ENCODE measurements around the gene TTYH2. TPM values are rescaled to one million over a fixed set of nuclear protein-coding genes. Genes with fewer than 3 reads are reported as not detected.

Gene TTYH2
- total RNA-seq, 1 donor from 2014 or later: 0.69 TPM

GRCh38 chr17:74298778-74299177 lies 85.4 kb downstream of the TTYH2 start:
- no peak for TF ChIP-seq CTCF (IDR thresholded peaks at IDR 0.05; ENCODE audit: unreplicated experiment)
- no peak for DNase-seq (ENCODE audit: low spot score, unreplicated experiment)
- H3K4me3 Mint-ChIP-seq (ENCODE audit: low read depth): no peak overlapping the region
- no peaks in the 10 kb centered on the region for H3K36me3 Mint-ChIP-seq (ENCODE audit: insufficient read depth)
- no peak overlapping the region for H3K27ac Mint-ChIP-seq
- H3K27me3 Mint-ChIP-seq: peaks cover 15% of the 10 kb centered on the region
- peaks cover 9% of the 10 kb centered on the region for H3K4me1 Mint-ChIP-seq (ENCODE audit: low read depth)
- H3K9me3 Mint-ChIP-seq (ENCODE audit: low read depth): peaks cover 2% of the 10 kb centered on the region

- H3K27me3 Mint-ChIP-seq: peaks cover 15% of the 10 kb centered on the region
- no peak for TF ChIP-seq CTCF (IDR thresholded peaks at IDR 0.05; ENCODE audit: unreplicated experiment)
- no peak overlapping the region for H3K4me3 Mint-ChIP-seq (ENCODE audit: low read depth)
- H3K27ac Mint-ChIP-seq: no peak overlapping the region
- peaks cover 2% of the 10 kb centered on the region for H3K9me3 Mint-ChIP-seq (ENCODE audit: low read depth)
- H3K4me1 Mint-ChIP-seq (ENCODE audit: low read depth): peaks cover 9% of the 10 kb centered on the region
- no peak for DNase-seq (ENCODE audit: low spot score, unreplicated experiment)
- no peaks in the 10 kb centered on the region for H3K36me3 Mint-ChIP-seq (ENCODE audit: insufficient read depth)
Measured at GRCh38 chr17:74299226-74300009, 86.0 kb downstream of the TTYH2 start.

- no peaks in the 10 kb centered on the region for H3K9me3 Mint-ChIP-seq (ENCODE audit: low read depth)
- TF ChIP-seq CTCF (IDR thresholded peaks at IDR 0.05; ENCODE audit: unreplicated experiment): no peak
- no peak for DNase-seq (ENCODE audit: low spot score, unreplicated experiment)
- peaks cover 14% of the 10 kb centered on the region for H3K27me3 Mint-ChIP-seq
- H3K4me1 Mint-ChIP-seq (ENCODE audit: low read depth): no peaks in the 10 kb centered on the region
- H3K27ac Mint-ChIP-seq: no peak overlapping the region
- no peaks in the 10 kb centered on the region for H3K36me3 Mint-ChIP-seq (ENCODE audit: insufficient read depth)
- H3K4me3 Mint-ChIP-seq (ENCODE audit: low read depth): no peak overlapping the region
Measured at GRCh38 chr17:74303305-74303704, 89.9 kb downstream of the TTYH2 start.

DNA sequence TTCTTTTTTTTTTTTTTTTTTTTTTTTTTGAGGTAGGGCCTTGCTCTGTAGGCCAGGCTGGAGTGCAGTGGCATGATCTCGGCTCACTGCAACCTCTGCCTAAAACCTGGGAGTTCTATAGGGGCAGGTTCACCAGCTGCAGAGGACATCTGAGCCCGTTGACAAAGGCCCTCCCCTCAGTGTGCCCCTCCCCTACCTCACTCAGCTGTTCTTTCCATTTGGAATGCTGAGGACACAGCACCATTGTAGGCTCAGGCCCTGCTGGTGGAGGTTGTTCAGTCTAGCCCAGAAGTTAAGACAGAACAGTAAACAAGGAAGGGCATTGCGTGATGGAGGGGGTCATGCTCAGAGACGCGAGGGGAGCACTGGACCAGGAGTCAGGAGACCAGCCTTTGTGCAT lies 90.8 kb downstream of the TTYH2 start:
- H3K4me1 Mint-ChIP-seq (ENCODE audit: low read depth): no peaks in the 10 kb centered on the region
- no peak overlapping the region for H3K27ac Mint-ChIP-seq
- TF ChIP-seq CTCF (IDR thresholded peaks at IDR 0.05; ENCODE audit: unreplicated experiment): no peak
- H3K4me3 Mint-ChIP-seq (ENCODE audit: low read depth): no peak overlapping the region
- H3K36me3 Mint-ChIP-seq (ENCODE audit: insufficient read depth): no peaks in the 10 kb centered on the region
- peaks cover 13% of the 10 kb centered on the region for H3K27me3 Mint-ChIP-seq
- no peak for DNase-seq (ENCODE audit: low spot score, unreplicated experiment)
- H3K9me3 Mint-ChIP-seq (ENCODE audit: low read depth): no peaks in the 10 kb centered on the region

DNA sequence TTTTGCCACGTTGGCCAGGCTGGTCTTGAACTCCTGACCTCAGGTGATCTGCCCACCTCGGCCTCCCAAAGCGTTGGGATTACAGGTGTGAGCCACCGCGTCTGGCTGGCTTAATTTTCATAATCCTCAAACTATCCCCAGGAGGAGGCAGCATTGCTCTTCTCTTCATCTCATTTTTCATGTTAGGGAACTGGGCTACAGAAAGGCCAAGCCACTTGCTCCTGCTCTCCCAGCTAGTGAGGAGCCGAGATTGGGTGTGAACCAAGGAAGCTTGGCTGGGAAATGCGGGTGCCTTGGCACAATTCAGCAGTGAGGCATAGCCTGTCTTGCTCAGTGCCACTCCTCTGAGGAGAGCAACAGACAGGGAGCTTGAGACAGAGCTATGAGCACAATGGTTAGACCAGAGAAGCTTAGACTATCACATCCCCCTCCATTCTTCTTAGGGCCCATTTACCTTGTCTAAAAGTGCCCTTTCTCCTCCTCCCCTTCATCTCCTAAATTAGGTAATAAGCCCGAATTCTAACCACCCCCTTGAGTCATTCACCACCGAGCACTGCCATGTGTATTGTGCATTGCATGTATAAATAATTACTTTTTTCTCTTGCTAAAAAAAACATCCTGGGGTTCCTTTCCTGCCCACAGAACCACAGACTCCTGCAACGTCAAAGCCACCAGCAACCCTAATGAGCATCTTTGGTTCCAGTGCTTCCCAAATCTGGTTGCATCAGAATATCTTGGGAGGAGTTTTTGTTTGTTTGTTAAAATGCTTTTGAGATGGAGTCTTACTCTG lies 92.7 kb downstream of the TTYH2 start:
- Mint-ChIP-seq H3K9me3 (ENCODE audit: low read depth) (no peaks in the 10 kb centered on the region), H3K27ac (no peak overlapping the region), H3K4me1 (ENCODE audit: low read depth) (no peaks in the 10 kb centered on the region), H3K4me3 (ENCODE audit: low read depth) (no peak overlapping the region), H3K27me3 (peaks cover 8% of the 10 kb centered on the region), H3K36me3 (ENCODE audit: insufficient read depth) (no peaks in the 10 kb centered on the region)
- DNase-seq (ENCODE audit: low spot score, unreplicated experiment): no peak
- TF ChIP-seq CTCF (IDR thresholded peaks at IDR 0.05; ENCODE audit: unreplicated experiment): peak; percentile 23
